ENCODE results near the gene KIF7.
"Not testable (repeated sequence)": the region's sequence is repeated elsewhere in the genome, so short reads cannot be mapped to it uniquely, and the experiment has no call there.

KIF7 gene

DNA sequence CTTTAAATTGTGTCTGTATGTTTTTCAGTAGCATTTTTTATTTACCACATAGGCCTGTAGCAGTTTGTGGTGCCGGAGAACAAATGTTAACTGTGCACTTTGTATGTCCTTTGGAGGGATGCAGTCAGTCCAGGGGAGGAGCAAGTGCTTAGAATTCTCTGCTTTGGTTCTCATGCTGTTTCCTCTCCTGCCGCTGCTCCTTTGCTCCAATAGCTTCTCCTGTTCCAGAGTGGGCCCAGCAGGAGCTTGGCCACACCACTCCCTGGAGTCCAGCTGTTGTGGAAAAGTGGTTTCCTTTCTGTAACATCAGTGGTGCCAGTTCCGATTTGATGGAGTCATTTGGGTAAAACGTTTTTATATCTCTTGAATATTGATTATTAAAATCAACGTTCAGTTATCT, 63.4 kb downstream of the KIF7 start:
- Mint-ChIP-seq H3K4me3 (no peak overlapping the region), H3K36me3 (ENCODE audit: low read depth) (no peaks in the 10 kb centered on the region), H3K4me1 (ENCODE audit: low read depth) (peaks cover 4% of the 10 kb centered on the region), H3K27me3 (no peaks in the 10 kb centered on the region), H3K9me3 (no peaks in the 10 kb centered on the region), H3K27ac (no peak overlapping the region)
- intact Hi-C loops (cut with micrococcal nuclease), result no loop called here

DNA sequence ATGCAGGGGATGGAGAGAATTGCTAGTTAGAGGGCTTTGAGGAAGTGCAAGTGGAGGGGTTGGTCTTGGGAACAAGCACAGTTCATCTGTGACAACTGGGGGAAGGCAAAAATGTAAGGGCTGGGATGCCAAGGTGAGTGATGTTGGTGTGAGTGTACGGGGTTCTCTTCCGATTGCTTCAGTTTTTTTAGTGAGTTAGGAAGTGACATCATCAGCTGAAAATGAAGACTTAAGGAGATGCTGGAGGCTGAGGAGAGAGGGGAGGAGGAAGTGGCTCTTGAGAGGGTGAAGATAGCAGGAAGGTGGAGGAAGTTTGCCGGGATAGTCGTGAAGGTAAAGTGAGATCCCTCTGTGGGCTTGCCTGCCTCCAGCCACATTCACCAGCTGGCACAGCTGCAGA, 67.3 kb downstream of the KIF7 start:
- Mint-ChIP-seq H3K4me3 (no peak overlapping the region), H3K9me3 (no peaks in the 10 kb centered on the region), H3K27me3 (no peaks in the 10 kb centered on the region), H3K36me3 (ENCODE audit: low read depth) (no peaks in the 10 kb centered on the region), H3K4me1 (ENCODE audit: low read depth) (no peaks in the 10 kb centered on the region), H3K27ac (no peak overlapping the region)
- intact Hi-C loops (cut with micrococcal nuclease), result no loop called here

DNA sequence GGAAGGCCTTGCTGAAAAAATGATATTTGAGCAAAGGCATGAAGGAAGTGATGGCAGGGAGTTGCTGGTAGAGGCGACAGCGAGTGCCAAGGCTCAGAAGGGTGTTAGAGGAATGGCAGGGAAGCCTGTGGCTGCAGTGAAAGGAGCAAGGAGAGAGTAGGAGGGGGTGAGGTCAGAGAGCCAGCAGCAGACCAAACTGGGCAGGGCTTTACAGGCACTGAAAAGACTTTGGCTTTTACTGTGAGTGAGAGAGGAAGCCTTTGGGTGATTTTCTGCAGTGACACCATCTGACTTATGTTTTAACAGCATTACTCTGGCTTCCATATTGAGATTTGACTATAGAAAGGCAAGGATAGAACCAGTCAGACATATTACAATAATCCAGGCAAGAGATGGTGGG, 68.6 kb downstream of the KIF7 start:
- H3K27ac Mint-ChIP-seq, result no peak overlapping the region
- intact Hi-C loops (cut with micrococcal nuclease), result no loop called here
- no peaks in the 10 kb centered on the region for H3K27me3 Mint-ChIP-seq
- H3K9me3 Mint-ChIP-seq, result no peaks in the 10 kb centered on the region
- no peak overlapping the region for H3K4me3 Mint-ChIP-seq
- no peaks in the 10 kb centered on the region for H3K4me1 Mint-ChIP-seq (ENCODE audit: low read depth)
- no peaks in the 10 kb centered on the region for H3K36me3 Mint-ChIP-seq (ENCODE audit: low read depth)

DNA sequence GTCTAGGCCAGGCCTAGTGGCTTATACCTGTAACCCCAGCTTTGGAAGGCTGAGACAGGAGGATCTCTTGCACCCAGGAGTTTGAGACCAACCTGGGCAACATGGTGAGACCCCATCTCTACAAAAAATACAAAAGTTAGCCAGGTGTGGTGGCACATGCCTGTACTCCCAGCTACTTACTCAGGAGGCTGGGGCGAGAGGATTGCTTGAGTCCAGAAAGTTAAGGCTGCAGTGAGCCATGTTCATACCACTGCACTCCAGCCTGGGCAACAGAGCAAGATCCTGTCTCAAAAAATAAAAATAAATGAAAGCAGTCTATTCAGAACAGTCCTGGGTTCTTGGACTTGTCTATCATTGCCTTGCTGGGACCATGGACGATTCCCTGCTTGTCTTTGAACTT, 74.5 kb downstream of the KIF7 start:
- H3K9me3 Mint-ChIP-seq; H3K27me3 Mint-ChIP-seq; H3K27ac Mint-ChIP-seq; intact Hi-C loops (cut with micrococcal nuclease); H3K4me3 Mint-ChIP-seq; H3K36me3 Mint-ChIP-seq (ENCODE audit: low read depth): not testable (repeated sequence)
- peaks cover 29% of the 10 kb centered on the region for H3K4me1 Mint-ChIP-seq (ENCODE audit: low read depth)

DNA sequence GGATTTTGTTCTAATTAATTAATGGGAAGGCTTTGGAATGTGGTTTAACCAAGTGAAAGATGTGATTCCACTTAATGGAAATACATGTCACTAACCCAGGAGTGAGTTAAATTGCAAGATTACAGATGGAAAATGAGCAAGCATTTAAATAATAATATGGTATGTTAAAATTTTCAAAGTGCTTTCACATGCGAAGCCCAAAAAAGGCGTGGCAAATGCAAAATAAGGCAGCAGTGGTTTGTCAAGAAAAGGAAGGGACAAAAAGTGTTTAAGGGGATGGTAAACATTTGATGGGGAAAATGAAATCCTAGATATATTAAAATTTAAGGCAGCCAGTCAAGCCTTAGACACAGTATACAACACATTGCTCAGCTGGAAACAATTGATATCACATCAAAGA, 77.1 kb downstream of the KIF7 start:
- Mint-ChIP-seq H3K27ac (no peak overlapping the region), H3K36me3 (ENCODE audit: low read depth) (no peaks in the 10 kb centered on the region), H3K9me3 (no peaks in the 10 kb centered on the region), H3K4me1 (ENCODE audit: low read depth) (peaks cover 36% of the 10 kb centered on the region), H3K4me3 (no peak overlapping the region), H3K27me3 (no peaks in the 10 kb centered on the region)
- intact Hi-C loops (cut with micrococcal nuclease), result no loop called here

All from dendritic cell treated with granulocyte-macrophage colony-stimulating factor and Interleukin-4, amounts not matched to agents 40 ng/mL and 50 ng/mL, for 4 days (primary cell).